Trophoblast cell (in vitro differentiated cells and primary cell): ENCODE data around the gene ADIG.
A peak's percentile ranks its signal among the peaks of the same experiment; 100 is the strongest.

ENCODE experiments used
- DNase-seq, 2 donors: peaks; one replicate each; pipeline ENCODE4 v3.0.0-alpha.2; 2016
- H2AFZ ChIP-seq: 2 replicates; pipeline ENCODE4 v1.6.1; 2013; ENCODE audit warnings: low read length, moderate library complexity, mild to moderate bottlenecking; ENCODE audit not compliant: insufficient read depth, poor library complexity
- H2AK5ac ChIP-seq: 2 replicates; pipeline ENCODE4 v1.6.1; 2013; ENCODE audit warnings: mild to moderate bottlenecking, low read length
- H2BK120ac ChIP-seq: 2 replicates; pipeline ENCODE4 v1.6.1; 2013; ENCODE audit warnings: low read length, mild to moderate bottlenecking, moderate library complexity; ENCODE audit not compliant: insufficient read depth, poor library complexity
- H2BK12ac ChIP-seq: 2 replicates; pipeline ENCODE4 v1.6.1; 2013; ENCODE audit warnings: mild to moderate bottlenecking, low read length, moderate library complexity
- H2BK5ac ChIP-seq: 2 replicates; pipeline ENCODE4 v1.6.1; 2013; ENCODE audit warnings: low read length, low read depth, moderate library complexity, mild to moderate bottlenecking; ENCODE audit not compliant: poor library complexity
- H3K14ac ChIP-seq: 2 replicates; pipeline ENCODE4 v1.6.1; 2013; ENCODE audit warnings: mild to moderate bottlenecking, low read length
- H3K18ac ChIP-seq: 2 replicates; pipeline ENCODE4 v1.6.1; 2013; ENCODE audit warnings: mild to moderate bottlenecking, low read length
- H3K23ac ChIP-seq: 2 replicates; pipeline ENCODE4 v1.6.1; 2013; ENCODE audit warnings: low read length
- H3K27ac ChIP-seq: 2 replicates; pipeline ENCODE4 v1.5.1; 2013; ENCODE audit warnings: low read depth, mild to moderate bottlenecking, inconsistent platforms, low read length, moderate library complexity
- H3K27me3 ChIP-seq: 2 replicates; pipeline ENCODE4 v1.6.1; 2013; ENCODE audit warnings: inconsistent platforms, mild to moderate bottlenecking, low read length, moderate library complexity; ENCODE audit not compliant: insufficient read depth
- H3K36me3 ChIP-seq, 2 experiments: 1 replicate in 1 of 2; 2 replicates in 1 of 2; pipeline ENCODE4 v1.6.1; 2013; ENCODE audit warnings: low read length in 2 of 2, mild to moderate bottlenecking in 2 of 2, moderate library complexity in 1 of 2; ENCODE audit not compliant: insufficient read depth in 2 of 2, control insufficient read depth in 1 of 2
- H3K4ac ChIP-seq: 2 replicates; pipeline ENCODE4 v1.6.1; 2013; ENCODE audit warnings: low read depth, mild to moderate bottlenecking, low read length, moderate library complexity
- H3K4me1 ChIP-seq, 2 experiments: 1 replicate in 1 of 2; 2 replicates in 1 of 2; pipeline ENCODE4 v1.6.1; 2013; ENCODE audit warnings: low read length in 2 of 2, mild to moderate bottlenecking in 2 of 2, moderate library complexity in 1 of 2; ENCODE audit not compliant: insufficient read depth in 2 of 2, control insufficient read depth in 1 of 2
- H3K4me2 ChIP-seq: 2 replicates; pipeline ENCODE4 v1.6.1; 2013; ENCODE audit warnings: inconsistent platforms, mild to moderate bottlenecking, low read length, moderate library complexity
- H3K4me3 ChIP-seq: 2 replicates; pipeline ENCODE4 v1.5.1; 2013; ENCODE audit warnings: mild to moderate bottlenecking, low read depth, low read length, inconsistent platforms
- H3K79me1 ChIP-seq: one replicate; pipeline ENCODE4 v1.6.1; 2013; ENCODE audit warnings: low read length
- H3K79me2 ChIP-seq: 2 replicates; pipeline ENCODE4 v1.6.1; 2013; ENCODE audit warnings: low read length, mild to moderate bottlenecking; ENCODE audit not compliant: control insufficient read depth, insufficient read depth, poor library complexity
- H3K9ac ChIP-seq: 2 replicates; pipeline ENCODE4 v1.6.1; 2013; ENCODE audit warnings: mild to moderate bottlenecking, low read length
- H3K9me3 ChIP-seq: 2 replicates; pipeline ENCODE4 v1.6.1; 2013; ENCODE audit warnings: low read depth, mild to moderate bottlenecking, control low read depth, inconsistent platforms, low read length; ENCODE audit not compliant: insufficient read depth
- H4K12ac ChIP-seq: 2 replicates; pipeline ENCODE4 v1.6.1; 2013; ENCODE audit warnings: low read depth, mild to moderate bottlenecking, low read length, moderate library complexity
- H4K8ac ChIP-seq: 2 replicates; pipeline ENCODE4 v1.6.1; 2013; ENCODE audit warnings: low read depth, mild to moderate bottlenecking, low read length, moderate library complexity
- H4K91ac ChIP-seq: one replicate; pipeline ENCODE4 v1.6.1; 2013; ENCODE audit warnings: low read depth, mild to moderate bottlenecking, low read length, moderate library complexity
- WGBS: extraction: QIAGEN DNeasy Blood & Tissue Kit; methylation state at CpG from one replicate; pipeline ENCODE4 v1.1.7; 2013; ENCODE audit warnings: missing lambda C conversion rate; ENCODE audit not compliant: insufficient read length, insufficient coverage; ENCODE audit errors: extremely low coverage; 5-methylcytosine and 5-hydroxymethylcytosine counted together

ADIG gene

GRCh38 chr20:38616457-38616856 is 35.5 kb downstream of the ADIG start:
- no peak overlapping the region for H2BK5ac ChIP-seq
- H3K4me2 ChIP-seq, result no peak overlapping the region
- H3K27me3 ChIP-seq, result no peaks in the 10 kb centered on the region
- no peak overlapping the region for H3K4ac ChIP-seq
- no peak overlapping the region for H4K91ac ChIP-seq
- H2AFZ ChIP-seq, result no peak overlapping the region
- no peak overlapping the region for H4K8ac ChIP-seq
- H3K4me3 ChIP-seq, result no peak overlapping the region
- no peak overlapping the region for H3K27ac ChIP-seq
- no peak overlapping the region for H3K9ac ChIP-seq
- no peaks in the 10 kb centered on the region for H3K9me3 ChIP-seq
- H2AK5ac ChIP-seq, result no peak overlapping the region
- H4K12ac ChIP-seq, result no peak overlapping the region
- no peak overlapping the region for H2BK120ac ChIP-seq
- peaks cover 4% of the 10 kb centered on the region for H3K79me1 ChIP-seq
- WGBS, result no CpG with 5 or more reads among the region's 4 CpGs
- no peak for DNase-seq
- no peak overlapping the region for H3K14ac ChIP-seq
- peaks cover 7% of the 10 kb centered on the region in 2 experiments for H3K4me1 ChIP-seq
- H3K79me2 ChIP-seq, result no peaks in the 10 kb centered on the region
- H3K18ac ChIP-seq, result no peak overlapping the region
- H3K23ac ChIP-seq, result no peak overlapping the region
- no peak overlapping the region for H2BK12ac ChIP-seq
- peaks cover 0 to 2% of the 10 kb centered on the region in 2 experiments for H3K36me3 ChIP-seq

- H2AK5ac ChIP-seq, result no peak overlapping the region
- H4K12ac ChIP-seq, result no peak overlapping the region
- peak overlapping the region; percentile 7 for H3K4me2 ChIP-seq
- H2BK120ac ChIP-seq, result no peak overlapping the region
- no peak overlapping the region for H3K23ac ChIP-seq
- H3K14ac ChIP-seq, result no peak overlapping the region
- no peak overlapping the region for H3K9ac ChIP-seq
- H2AFZ ChIP-seq, result no peak overlapping the region
- peak; percentile 86 to 90 for DNase-seq
- H3K4ac ChIP-seq, result no peak overlapping the region
- peak overlapping the region; percentile 45 for H3K27ac ChIP-seq
- H4K8ac ChIP-seq, result no peak overlapping the region
- no peaks in the 10 kb centered on the region for H3K27me3 ChIP-seq
- H3K18ac ChIP-seq, result no peak overlapping the region
- peaks cover 7% of the 10 kb centered on the region in 2 experiments for H3K4me1 ChIP-seq
- H3K4me3 ChIP-seq, result no peak overlapping the region
- peaks cover 4% of the 10 kb centered on the region for H3K79me1 ChIP-seq
- no peaks in the 10 kb centered on the region for H3K9me3 ChIP-seq
- no peak overlapping the region for H2BK5ac ChIP-seq
- H3K36me3 ChIP-seq, result peaks cover 0 to 2% of the 10 kb centered on the region in 2 experiments
- no peaks in the 10 kb centered on the region for H3K79me2 ChIP-seq
- WGBS, result no CpG with 5 or more reads among the region's 16 CpGs
- H4K91ac ChIP-seq, result peak overlapping the region; percentile 1
- no peak overlapping the region for H2BK12ac ChIP-seq
These were observed 36.2 kb downstream of the ADIG start for GRCh38 chr20:38617011-38617829.

DNA sequence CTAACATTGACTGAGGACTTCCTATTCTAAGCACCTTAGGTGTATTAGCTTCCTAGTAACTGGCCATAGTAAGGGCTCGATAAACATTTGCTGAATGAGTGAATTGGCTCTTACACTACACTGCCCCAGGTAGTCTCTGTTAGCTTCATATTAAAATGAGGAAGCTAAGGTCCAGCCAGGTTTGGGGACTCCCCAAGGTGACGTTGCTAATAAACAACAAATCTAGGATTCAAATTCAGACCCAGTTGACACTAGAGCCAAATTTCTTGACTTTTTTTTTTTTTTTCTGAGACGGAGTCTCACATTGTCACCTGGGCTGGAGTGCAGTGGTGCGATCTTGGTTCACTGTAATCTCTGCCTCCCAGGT is 36.8 kb downstream of the ADIG start:
- no peak overlapping the region for H2BK120ac ChIP-seq
- no peak overlapping the region for H3K4me3 ChIP-seq
- no peak overlapping the region for H4K8ac ChIP-seq
- H4K91ac ChIP-seq, result no peak overlapping the region
- no peak overlapping the region for H3K18ac ChIP-seq
- H3K4ac ChIP-seq, result no peak overlapping the region
- no peaks in the 10 kb centered on the region for H3K79me2 ChIP-seq
- H2BK12ac ChIP-seq, result no peak overlapping the region
- H3K79me1 ChIP-seq, result peaks cover 4% of the 10 kb centered on the region
- no peak overlapping the region for H3K23ac ChIP-seq
- no peaks in the 10 kb centered on the region for H3K9me3 ChIP-seq
- H3K36me3 ChIP-seq, result peaks cover 0 to 2% of the 10 kb centered on the region in 2 experiments
- no peaks in the 10 kb centered on the region for H3K27me3 ChIP-seq
- no peak overlapping the region for H3K9ac ChIP-seq
- DNase-seq, result no peak
- WGBS, result no CpG with 5 or more reads among the region's 4 CpGs
- H3K4me2 ChIP-seq, result no peak overlapping the region
- no peak overlapping the region for H3K14ac ChIP-seq
- H2AFZ ChIP-seq, result no peak overlapping the region
- peaks cover 12 to 13% of the 10 kb centered on the region in 2 experiments for H3K4me1 ChIP-seq
- no peak overlapping the region for H4K12ac ChIP-seq
- H2BK5ac ChIP-seq, result no peak overlapping the region
- no peak overlapping the region for H3K27ac ChIP-seq
- no peak overlapping the region for H2AK5ac ChIP-seq

- Histone ChIP-seq H2BK120ac (no peak overlapping the region), H3K36me3 (peaks cover 0 to 2% of the 10 kb centered on the region in 2 experiments), H2BK5ac (no peak overlapping the region), H3K4me2 (no peak overlapping the region), H3K9ac (no peak overlapping the region), H3K9me3 (peaks cover 1% of the 10 kb centered on the region), H4K8ac (no peak overlapping the region), H3K4me3 (no peak overlapping the region), H4K91ac (no peak overlapping the region), H3K14ac (no peak overlapping the region), H3K4ac (no peak overlapping the region), H2BK12ac (no peak overlapping the region), H3K79me2 (no peaks in the 10 kb centered on the region), H3K18ac (no peak overlapping the region), H3K23ac (no peak overlapping the region), H2AFZ (no peak overlapping the region), H3K27ac (no peak overlapping the region), H4K12ac (no peak overlapping the region), H3K4me1 (peaks cover 20% of the 10 kb centered on the region in 2 experiments), H2AK5ac (no peak overlapping the region), H3K79me1 (peaks cover 4% of the 10 kb centered on the region), H3K27me3 (no peaks in the 10 kb centered on the region)
- no peak for DNase-seq
- no CpG with 5 or more reads among the region's 9 CpGs for WGBS
These were observed 39.4 kb downstream of the ADIG start for GRCh38 chr20:38620441-38620840.
